Measurements from ENCODE around the gene ELFN1. TPM values are rescaled to one million over a fixed set of nuclear protein-coding genes. Genes with fewer than 3 reads are reported as not detected.

The ELFN1 gene
- polyA plus RNA-seq, 3 donors: 10.0 to 17.9 (median 14.8) TPM

DNA sequence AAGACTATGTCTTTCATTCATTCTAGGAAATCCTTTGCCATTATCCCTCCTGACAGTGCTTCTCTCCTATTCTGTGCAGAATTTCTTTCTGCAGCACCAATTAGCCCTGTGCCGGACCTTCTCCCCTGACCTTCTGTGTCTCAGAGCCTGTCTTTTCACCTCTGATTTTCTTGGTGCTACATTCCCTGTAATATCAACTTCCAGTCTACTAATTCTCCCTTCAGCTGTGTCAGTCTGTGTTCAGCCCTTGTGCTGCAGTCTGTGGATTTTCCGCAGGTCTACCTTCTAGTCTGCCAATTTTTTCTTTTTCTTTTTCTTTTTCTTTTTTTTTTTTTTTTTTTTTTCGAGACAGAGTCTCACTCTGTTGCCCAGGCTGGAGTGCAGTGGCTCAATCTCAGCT lies 115.8 kb downstream of the ELFN1 start:
- no peak for DNase-seq (ENCODE audit: extremely low read depth in 1 of 11, low read depth in 9 of 11, low spot score in 4 of 11)

DNA sequence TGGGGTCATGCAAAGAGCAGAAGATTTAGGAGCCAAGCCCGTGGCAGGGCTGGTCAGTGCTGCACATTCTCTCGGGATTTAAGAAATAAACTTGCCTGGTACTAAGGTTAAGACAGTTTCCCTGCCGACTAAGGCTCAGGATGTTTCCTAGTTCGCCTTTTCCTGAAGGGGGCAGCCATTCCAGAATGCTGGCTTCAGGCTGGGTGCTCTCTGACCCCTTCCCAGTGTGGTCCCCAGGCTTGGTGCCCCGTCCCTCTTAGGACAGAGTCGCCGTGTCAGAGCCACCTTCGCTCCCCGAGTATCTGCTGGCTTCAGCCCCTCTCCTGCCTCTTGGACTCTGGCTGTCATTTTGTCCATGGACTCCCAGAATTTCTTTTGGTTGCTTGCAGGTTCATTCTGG lies 117.2 kb downstream of the ELFN1 start:
- DNase-seq (ENCODE audit: extremely low read depth in 1 of 11, low read depth in 9 of 11, low spot score in 4 of 11): no peak

DNA sequence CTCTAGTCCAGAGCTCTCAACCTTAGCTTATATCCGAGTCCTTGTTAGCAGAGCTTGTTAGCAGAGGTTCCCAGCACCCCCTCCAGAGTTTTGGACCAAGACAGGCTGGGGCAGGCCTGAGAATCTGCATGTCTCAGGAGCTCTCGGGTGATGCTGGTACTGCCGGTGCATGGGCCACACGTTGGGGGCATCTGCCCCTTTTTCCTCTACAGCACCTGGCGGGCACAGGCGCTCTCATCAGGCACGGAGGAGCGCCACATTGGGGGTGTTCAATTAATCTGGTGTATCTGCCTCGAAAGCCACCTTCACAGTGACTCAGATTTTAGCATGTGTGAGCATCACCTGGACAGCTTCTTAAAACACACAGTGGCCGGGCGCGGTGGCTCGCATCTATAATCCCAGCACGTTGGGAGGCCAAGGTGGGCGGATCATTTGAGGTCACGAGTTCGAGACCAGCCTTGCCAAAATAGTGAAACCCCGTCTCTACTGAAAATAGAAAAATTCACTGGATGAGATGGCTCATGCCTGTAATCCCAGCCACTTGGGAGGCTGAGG lies 117.7 kb downstream of the ELFN1 start:
- DNase-seq (ENCODE audit: extremely low read depth in 1 of 11, low read depth in 9 of 11, low spot score in 4 of 11): no peak

DNA sequence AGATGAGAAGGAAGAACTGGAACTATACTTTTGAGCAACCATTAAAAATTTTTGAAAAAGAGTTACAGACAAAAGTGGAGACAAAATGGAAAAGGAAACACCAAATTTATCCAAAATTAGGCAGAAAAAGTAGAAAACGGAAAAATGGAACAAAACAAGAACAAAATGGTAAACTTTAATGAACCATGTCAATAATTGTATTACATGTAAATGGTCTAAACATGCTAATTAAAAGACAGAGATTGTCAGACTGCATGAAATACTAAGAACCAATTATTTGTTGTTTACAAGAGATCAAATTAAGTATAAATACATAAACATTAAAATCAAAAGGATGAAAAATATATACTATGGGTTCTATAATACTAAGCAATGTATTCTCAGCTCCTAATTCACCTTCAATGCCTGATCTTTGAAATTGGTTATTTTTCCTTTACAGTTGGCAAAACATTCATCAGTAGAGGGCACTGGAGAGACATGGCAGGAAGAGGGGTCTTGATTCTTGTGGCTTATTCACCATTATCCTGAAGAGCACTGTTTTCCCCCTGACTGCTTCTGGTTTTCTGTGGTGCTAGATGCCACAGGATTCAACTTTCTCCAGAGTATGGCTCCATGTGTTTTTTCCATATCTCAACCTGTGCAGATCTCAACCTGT lies 124.9 kb downstream of the ELFN1 start:
- DNase-seq (ENCODE audit: extremely low read depth in 1 of 11, low read depth in 9 of 11, low spot score in 4 of 11): no peak

Other genes starting within 250 kb of the ELFN1 start
- 10 to 100 TPM in 2 of 3 donors, 1 to 10 TPM in 1; 8.2 to 14.9 (median 10.9) TPM for gene MICALL2, start 210.8 kb upstream of the ELFN1 start, polyA plus RNA-seq (ENCODE audit: insufficient read length in 3 of 3)
- 10 to 100 TPM; 50.0 to 94.7 (median 87.9) TPM for gene INTS1, start 165.9 kb upstream of the ELFN1 start, polyA plus RNA-seq (ENCODE audit: insufficient read length in 3 of 3)
- gene MAFK, start 139.6 kb upstream of the ELFN1 start, polyA plus RNA-seq (ENCODE audit: insufficient read length in 3 of 3): 10 to 100 TPM in 1 of 3 donors, 1 to 10 TPM in 2; 6.3 to 21.5 (median 9.5) TPM
- gene TMEM184A, start 114.1 kb upstream of the ELFN1 start, polyA plus RNA-seq (ENCODE audit: insufficient read length in 3 of 3): 10 to 100 TPM in 1 of 3 donors, 1 to 10 TPM in 2; 4.6 to 11.1 (median 6.0) TPM
- gene PSMG3, start 100.2 kb upstream of the ELFN1 start, polyA plus RNA-seq (ENCODE audit: insufficient read length in 3 of 3): 10 to 100 TPM; 28.7 to 37.8 (median 30.4) TPM